ENCODE measurements around the gene FKBP1A.

Gene FKBP1A

DNA sequence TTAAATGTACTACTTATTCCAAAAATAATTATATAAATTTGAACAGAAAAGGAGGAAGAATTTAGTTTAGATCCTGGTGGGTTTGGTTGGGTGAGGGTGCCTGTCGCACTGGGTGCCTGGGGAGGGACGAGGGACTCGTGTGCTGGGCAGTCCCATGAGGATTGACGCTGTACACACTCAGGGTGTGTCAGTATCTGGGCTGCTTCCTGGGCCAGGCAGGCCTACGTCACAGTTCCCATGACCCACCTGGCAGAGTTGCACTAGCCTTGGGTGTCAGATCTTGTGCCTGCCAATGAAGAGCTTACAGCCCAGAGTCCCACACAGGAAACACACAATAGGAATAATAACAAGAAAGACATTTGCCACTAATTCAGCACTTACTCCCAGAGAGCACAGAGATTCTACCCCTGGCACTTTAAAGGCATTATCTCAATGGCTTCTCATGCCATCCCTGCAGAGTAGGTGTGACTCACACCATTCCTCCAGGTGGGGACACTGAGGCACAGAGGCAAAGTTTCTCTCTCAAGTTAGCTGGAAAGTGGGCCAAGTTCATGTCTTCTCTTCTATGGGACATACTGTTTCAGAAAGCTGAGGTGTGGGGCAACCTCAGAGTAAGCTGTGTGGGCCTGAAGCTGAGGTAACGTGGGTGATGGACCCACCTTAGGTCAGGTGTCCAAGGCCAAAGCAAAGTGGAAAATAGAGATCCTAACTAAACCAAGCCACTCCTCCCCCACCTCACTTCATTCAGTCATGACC lies 62.6 kb downstream of the FKBP1A start:
- DNase-seq, result no peak

DNA sequence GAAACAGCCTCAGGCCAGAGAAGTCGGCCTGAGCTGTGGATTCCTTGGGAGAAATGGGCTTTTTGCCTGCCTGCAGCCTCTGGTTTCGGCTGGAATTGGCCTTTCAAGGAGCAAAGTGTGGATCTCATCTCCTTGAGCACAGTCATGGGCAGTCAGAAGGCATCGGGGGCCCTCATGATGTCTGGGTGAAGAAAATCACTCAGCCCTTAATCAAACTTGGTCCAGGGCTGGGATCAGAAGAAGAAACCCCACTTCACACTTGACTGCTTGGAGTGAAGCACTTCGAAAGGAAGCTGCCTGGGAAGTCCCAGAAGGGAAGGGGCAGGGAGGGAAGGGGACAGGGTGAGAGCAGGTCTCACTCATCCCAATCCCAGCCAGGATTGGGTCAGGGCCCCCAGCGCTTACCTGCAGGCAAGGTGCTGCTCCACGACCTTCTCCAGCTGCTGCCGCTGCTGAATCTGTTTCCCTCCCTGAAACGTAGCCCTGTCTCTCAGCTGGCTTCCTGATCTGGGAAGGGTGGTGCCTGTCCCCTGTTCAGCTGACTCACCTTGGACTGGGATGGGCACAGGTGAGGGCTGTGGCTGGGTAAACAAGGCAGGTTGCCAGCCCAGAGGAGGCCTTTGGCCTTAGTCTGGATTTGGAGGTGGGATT lies 64.0 kb downstream of the FKBP1A start, which contains the start of gene SDCBP2:
Gene SDCBP2, minus strand, starts transcription at position 460 of the 651 bp plus-strand sequence. CDS start 8,723 bp downstream, outside the sequence.
- DNase-seq, result no peak

DNA sequence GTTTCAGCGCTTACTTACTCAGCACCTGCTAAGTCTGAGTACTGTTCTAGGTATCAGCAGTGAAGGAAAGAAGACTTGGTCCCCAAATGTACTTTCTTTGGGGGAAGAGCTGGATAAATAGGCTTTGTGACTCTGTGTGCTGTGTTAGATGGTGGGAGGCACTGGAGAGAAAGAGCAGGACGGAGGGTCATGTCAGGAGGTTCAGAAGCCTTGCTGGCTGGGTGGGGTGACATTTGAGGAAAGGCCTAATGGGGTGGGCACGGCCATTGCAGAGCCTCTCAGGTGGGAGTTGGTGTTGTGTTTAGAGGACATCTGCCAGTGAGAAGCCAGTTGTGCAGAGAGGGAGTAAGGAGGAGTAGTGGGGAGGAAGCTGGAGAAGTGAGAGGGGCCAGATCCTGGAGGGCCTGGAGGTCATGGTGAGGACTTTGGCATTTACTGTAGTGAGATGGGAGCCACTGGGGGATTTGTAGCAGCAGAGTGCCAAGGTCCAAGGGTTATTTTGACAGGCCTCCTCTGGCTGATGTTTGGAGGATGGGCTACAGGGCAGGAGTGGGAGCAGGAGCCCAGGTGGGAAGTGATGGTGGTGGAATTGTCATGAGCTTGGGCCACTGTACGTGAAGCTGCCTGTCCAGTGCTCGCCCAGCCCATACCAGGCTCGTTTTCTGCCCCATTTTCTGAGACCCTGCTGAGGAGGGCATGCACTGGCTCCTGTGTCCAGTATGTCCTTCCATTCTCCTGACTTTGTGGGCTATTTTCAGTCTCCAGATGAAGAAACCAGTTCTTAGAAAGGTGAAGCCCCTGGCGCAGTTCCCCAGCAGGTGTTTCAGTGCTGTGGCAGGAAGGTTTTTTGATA lies 64.8 kb downstream of the FKBP1A start:
- DNase-seq, result no peak

DNA sequence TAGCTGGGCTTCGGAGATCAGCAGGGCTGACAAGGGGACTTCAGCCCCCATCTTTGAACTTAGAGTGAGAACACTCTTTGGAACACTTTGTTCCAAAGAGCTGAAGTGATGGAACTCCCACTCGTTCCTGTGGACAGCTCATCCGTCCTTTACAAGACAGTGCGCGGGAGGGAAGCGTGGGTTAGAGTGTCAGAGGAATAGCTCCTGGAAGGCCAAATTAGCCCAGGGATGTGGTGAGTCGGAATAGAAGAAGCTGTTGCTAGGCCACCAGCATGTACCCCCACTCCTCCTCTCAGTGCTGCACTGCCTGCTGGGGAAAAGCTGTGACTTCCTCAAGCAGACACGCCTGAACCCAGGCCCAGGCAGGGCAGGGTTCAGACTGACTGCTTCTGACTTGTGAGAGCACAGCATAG lies 65.6 kb downstream of the FKBP1A start:
- DNase-seq, result no peak

DNA sequence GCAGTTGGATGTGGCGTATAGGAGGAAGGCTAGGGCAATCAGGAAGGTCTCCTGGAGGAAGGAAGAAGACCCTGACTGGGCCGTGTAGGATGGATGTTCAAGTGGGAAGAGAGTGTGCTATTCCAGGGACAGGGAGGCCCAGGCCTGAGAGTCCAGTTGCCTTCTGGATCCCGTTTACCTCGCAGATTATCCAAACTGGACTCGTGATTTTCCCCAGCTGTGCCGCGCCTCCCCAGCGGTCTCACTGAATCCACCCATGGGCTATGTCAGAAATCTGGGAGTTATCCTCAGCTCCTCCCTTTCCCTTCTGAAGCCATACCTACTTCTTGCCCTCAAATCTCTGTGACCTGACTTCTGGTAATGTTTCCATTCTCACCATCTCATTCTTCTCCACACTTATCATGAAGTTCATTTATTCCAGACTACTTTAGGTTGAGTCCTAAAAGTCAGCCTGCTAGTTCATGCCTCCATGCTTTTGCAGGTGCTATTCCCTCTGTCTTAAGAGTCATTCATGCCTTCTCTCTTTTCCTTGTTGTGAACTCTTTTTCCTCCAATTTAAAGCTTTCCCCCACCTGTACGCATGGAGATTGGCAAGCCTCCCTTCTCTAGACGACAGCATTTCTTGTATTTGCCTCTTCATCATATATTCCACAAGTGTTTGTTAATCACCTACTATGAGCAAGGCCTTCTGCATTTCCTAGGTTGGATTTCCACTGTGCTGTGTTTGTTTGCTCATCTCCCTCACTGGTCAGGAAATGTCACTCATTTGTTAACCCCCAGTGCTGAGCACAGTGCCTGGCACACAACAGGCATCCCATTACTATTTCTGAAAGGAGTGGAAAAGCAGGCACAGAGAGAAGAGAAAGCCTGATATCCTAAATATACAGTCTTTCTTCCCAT lies 66.6 kb downstream of the FKBP1A start:
- DNase-seq, result no peak

DNA sequence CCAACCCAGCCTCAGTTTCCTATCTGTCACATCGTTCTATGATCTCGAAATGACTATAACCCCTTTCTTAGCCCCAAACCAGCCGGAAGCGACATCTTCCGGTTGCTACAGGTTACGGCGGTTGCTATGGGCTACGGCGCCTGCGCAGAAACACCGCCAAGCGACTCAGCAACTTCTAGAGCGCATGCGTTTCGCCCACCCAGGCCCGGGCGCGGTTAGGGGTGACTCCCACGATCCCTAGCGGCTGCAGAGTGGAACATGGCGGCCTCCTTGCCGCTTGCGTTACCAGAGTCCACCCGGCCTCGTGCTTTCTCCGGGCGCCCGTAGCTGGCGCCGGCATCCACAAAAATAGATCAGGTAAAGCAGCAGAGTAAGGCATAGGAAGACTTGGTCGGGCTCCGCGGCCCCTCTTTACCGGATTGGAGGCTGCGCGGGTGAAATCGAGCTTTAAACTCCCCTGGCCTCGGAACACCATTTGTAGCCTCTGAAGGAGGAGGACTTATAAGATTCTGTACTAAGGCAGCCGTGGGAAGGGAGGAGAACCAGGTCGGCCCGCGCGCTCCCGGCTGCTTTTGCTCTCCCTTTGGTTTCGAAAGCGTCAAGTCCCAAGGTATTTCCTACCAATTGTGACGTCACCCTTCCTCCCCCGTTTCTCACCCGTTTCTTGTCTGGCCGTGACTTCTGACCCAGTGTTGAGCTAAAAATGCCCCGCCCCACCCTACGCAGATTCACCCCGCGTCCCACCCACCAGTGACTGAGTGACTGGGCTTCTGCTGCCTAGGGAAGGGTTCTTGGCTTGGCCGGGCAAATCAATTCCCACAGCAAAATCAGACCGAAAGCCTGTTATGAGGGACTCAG lies 67.5 kb downstream of the FKBP1A start:
- peak; percentile 82 for DNase-seq

DNA sequence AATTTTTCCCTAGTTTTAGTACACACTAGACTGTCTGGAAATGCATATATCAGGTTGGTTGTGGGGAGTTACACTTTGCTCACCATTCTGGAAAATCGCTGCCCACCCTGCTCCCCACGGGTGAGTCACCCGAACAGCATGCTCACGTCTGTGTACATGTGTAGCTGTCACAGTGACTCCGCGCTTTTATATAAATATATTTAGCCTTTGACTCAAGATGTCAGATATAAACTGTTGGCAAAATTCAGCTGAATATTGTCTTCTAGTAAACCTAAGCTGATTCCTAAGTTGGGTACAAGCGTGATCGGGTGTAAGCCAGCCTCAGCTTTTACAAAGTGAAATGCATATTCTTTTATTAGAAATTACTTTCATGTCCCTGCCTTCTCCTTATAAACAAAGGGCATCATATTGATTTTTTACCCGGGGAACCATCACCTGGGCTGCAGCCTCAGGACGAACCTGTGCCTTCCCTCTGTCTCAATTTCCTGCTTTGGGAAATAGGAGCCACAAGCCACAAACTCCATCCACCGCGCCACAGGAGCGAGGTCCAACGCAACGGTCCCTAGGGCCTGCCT lies 68.2 kb downstream of the FKBP1A start:
- no peak for DNase-seq

DNA sequence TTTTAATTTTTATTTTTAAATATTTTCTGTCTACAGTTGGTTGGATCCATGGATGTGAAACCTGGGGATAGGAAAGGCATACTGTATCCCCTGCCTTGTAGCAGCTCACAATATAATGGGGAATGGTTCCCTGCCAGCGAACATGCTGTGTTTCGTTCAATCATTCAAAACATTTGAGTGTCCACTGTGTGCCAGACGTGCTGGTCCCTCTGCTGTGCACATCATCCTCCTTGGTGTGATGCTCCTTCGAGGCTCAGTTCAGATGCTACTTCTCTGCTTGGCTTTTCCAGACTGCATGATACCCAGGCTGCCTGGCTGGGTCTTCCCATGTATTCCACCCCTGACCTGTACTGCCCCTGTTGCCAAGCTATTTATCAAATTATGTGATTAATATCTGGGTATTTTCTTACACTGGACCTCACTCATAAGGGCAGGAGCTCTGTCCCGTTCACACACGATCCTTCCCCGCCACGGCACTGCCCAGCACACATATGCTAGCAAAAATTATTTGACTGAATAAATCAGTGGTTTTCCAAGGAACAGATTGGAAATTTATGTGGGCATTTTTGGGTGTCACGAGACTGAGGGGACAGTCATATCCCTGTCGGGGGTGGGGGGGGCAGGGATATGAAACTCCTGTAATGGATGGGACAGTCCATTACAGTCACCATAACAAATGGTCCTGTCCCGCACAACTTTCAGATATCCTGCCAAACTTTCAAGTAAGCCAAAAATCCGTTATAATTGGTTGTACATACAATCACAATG lies 68.8 kb downstream of the FKBP1A start:
- DNase-seq, result no peak

DNA sequence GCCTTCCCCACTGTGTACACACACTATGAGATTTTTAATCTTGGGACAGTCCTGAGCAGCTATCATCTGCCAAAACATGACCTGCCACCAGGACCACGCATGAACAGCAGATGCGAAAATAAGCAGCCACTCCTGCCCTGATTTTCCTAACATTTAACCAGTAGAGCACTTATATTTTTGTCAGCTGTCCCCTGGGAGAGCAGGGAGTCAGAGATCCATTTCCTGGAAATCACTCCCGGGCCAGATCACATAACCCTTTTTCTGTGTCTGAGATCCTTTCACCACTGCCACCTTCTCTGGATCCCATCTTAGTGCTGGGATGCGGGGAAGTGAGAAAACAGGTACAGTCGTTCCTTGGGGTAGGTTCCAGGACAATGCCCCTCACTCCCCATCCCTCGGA lies 69.6 kb downstream of the FKBP1A start:
- DNase-seq, result no peak

DNA sequence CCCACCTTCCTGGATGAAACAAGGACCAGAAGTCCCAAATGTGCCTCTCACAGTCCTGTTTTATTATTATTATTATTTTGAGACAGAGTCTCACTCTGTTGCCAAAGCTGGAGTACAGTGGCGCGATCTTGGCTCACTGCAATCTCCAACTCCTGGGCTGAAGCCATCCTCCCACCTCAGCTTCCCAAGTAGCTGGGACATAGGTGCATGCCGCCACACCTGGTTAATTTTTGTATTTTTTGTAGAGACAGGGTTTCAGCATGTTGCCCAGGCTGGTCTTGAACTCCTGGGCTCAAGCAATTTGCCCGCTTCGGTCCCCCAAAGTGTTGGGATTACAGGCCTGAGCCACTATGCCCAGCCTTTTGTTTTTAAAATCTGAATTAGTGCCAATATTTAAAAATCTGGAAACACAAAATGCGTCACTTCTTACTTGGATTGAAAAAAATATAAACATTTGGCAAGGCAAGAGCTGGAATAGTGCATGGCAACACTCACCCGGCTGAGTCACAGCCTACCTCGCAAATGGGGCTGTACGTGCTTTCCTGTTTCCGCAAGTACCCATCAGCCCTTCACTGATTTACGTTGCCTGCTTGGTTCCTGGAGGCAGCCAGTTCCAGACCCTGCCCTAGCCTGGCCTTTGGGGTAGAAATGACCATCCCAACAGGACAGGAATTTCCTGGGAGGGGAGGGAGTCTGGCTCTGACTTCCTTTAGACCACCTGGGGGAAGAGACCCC lies 70.2 kb downstream of the FKBP1A start:
- DNase-seq, result no peak

DNA sequence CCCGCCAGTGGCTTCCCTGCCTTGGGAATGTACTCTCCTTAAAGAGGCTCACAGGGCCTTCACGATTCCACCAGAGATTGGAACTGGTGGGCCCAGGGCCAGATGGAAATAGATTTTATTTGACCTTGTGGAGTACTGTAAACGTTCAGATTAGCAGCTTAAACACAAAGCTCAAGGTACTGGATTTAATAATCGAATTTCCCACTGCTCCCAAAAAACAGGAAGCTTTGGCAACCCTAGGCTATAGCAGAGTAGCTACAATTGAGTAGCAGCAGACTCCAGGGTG lies 71.3 kb downstream of the FKBP1A start:
- no peak for DNase-seq

DNA sequence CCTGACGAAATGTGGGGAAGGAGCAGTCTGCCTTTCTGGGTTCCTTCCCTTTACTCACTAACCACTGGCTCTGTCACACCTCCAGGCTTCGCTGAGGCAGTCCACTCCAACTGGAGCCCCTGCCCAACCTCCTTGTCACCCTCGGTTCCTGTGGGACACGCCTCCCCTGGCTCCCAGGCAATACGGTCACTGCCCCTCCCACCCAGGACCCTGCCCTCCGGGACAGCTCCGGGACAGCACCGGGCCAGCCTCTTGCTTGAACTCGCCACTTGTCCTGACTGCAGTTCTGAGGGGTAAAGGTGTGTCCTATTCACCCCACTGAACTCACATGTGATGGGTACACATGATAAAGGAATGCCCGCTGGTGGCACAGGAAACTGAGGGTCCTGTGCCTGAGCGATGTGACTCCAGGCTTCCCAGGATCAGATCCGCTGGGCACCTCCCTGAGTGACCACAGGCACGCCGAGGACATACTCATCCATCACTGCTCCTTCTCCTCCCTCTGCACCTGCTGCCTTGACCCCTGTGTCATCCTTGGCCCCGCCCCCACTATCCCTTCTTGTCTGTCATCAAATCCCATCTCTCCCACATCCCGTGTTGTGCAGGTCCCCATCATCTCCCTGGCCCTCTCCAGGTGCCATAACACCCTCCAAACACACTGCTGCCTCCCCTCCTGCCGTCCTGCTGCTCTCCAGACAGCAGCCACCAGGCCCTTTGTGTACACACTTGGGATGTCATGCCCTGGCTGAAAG lies 71.8 kb downstream of the FKBP1A start:
- DNase-seq, result no peak

DNA sequence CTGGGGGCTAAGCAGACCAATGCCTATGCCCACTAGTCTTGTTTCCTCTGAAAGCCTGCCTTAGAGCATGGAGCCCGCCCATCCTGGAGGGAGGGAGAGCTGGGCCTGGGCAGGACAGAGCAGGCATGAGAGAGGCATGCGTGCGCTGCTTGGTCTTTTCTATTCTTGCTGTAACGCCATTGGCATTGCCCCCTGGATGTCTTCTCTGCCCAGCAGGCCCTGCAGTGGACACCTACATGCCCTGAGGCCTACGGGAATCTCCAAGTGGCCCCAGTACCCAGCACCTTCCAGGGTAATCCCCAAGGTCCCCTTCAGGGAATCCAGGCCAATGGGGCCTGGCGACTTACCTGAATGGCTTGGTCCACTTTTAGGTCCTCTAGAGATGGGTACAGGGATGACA lies 72.8 kb downstream of the FKBP1A start:
- DNase-seq, result no peak

DNA sequence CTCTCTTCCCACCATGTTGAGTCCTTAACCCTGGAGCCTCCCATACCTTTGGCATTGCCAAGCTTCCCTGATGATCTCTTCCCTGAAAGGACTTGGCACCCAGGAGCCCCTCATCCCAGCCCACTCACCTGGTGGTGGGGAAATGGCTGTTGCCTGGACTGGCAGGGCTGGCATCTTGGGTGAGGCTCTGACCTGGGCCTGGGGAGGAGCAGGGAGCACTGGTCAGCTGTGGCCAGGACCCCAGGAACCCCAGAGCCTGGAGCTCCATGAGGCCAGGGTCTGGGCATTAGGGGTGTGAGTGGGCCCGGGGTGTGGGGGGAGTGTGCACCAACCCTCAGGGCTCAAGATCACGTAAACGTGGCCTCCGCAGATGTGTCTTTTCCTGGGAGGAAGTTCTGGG lies 73.4 kb downstream of the FKBP1A start:
- DNase-seq, result no peak

DNA sequence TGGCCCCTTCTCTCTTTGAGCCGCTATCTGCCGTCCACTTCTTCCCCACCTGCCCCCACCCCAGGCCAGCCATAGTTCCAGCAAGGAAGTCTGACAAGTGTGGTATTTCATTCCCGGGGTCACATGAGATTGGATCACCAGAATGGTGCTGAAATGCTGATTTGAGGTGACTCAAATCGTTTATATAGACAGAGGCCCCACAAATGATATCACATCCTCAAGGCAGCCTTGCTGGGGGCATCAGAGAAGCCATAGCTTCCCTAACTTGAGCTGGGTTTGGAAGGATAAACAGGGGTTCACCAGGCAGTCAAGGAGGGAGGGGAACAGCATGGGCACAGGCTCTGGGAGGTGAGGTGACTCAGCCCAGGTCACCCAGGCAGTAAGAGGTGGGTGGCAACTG lies 73.8 kb downstream of the FKBP1A start:
- DNase-seq, result no peak
